Breast epithelium (tissue), 4 donors: Measurements from ENCODE around the gene TLK1. TPM values are rescaled to one million over a fixed set of nuclear protein-coding genes. Genes with fewer than 3 reads are reported as not detected.

ENCODE experiments used
- DNase-seq, 2 donors: peaks; one replicate each; pipeline ENCODE4 v3.0.0-alpha.2; 2019; ENCODE audit warnings: low spot score in 2 of 2
- H3K27ac ChIP-seq, 2 donors: fragments of 200-600 bp; sonication (generic) in 1 of 2; one replicate each; pipeline ENCODE4 v1.5.1; 2016 to 2019; ENCODE audit warnings: mild to moderate bottlenecking in 1 of 2
- H3K27me3 ChIP-seq, 2 donors: fragments of 200-600 bp; sonication (generic) in 1 of 2; one replicate each; pipeline versions ENCODE4 v1.5.1 to v1.6.0; 2017 to 2019; ENCODE audit warnings: control low read depth in 1 of 2, mild to moderate bottlenecking in 1 of 2
- H3K36me3 ChIP-seq: fragments of 200-600 bp; one replicate; pipeline ENCODE4 v1.5.1; 2019
- H3K4me1 ChIP-seq, 2 donors: fragments of 200-600 bp; sonication (generic); one replicate each; pipeline ENCODE4 v1.5.1; 2016 to 2019; ENCODE audit warnings: control low read depth in 1 of 2
- H3K4me3 ChIP-seq, 3 donors: fragments of 200-600 bp; sonication (generic); 1 replicate in 2 of 3; 2 replicates in 1 of 3; pipeline ENCODE4 v1.5.1; 2016 to 2019; ENCODE audit warnings: mild to moderate bottlenecking in 3 of 3, moderate library complexity in 2 of 3
- H3K9me3 ChIP-seq, 2 donors: fragments of 200-600 bp; sonication (generic) in 1 of 2; one replicate each; pipeline ENCODE4 v1.5.1; 2016 to 2019; ENCODE audit warnings: control low read depth in 1 of 2
- POLR2A ChIP-seq: fragments of 450-650 bp; IDR thresholded peaks from one replicate; pipeline ENCODE4 v1.6.1; 2016; ENCODE audit warnings: antibody characterized with exemption, mild to moderate bottlenecking, moderate library complexity
- POLR2AphosphoS5 ChIP-seq, 3 donors: sonication (generic); formaldehyde crosslinking; IDR thresholded peaks; one replicate each; pipeline ENCODE4 v1.6.1; 2017; ENCODE audit warnings: antibody characterized with exemption in 3 of 3
- intact Hi-C: fragments of 100-400 bp; cut with DNase I; formaldehyde crosslinking; loops from one replicate; pipeline ENCODE4 v1.15.1; 2023; ENCODE audit warnings: low total_unique reads
- total RNA-seq, 3 donors: library from RNA; depleted of rRNA; stranded (reverse); fragments of >200 nt; gene quantifications; one replicate each; pipeline ENCODE4 v1.1.0, GENCODE V29; 2016
- TF ChIP-seq, protein P1 (sequence below), 3 donors: fragments of 450-650 bp; IDR thresholded peaks; one replicate each; pipeline ENCODE4 v1.5.1; 2016 to 2017; ENCODE audit warnings: antibody characterized with exemption in 3 of 3, mild to moderate bottlenecking in 3 of 3, moderate library complexity in 3 of 3

The TLK1 gene
- total RNA-seq, 3 donors from 2014 or later = 34.1 to 45.7 (median 40.6) TPM

DNA sequence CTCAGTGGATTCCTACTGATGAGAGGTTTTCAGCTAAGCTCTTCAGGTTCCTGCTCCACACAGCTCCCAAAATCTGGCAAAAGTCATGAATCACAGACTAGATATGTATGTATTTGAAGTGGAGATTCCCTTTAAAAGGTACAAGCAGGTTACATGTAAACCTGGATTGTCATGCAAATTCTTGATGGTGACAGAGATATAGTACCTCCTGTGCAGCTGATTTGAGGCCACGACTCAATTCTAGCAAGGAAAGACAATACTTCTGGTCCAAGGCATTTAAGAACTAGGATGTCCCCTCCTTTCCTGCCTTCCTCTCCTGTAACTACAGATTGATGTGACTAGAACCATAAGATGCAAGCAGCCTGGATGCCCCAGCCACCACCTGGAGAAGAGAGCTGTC is 176.6 kb downstream of the TLK1 start:
- H3K4me1 ChIP-seq = no peaks in the 10 kb centered on the region
- no peaks in the 10 kb centered on the region for H3K9me3 ChIP-seq
- DNase-seq = no peak
- no peak overlapping the region for H3K4me3 ChIP-seq
- H3K27me3 ChIP-seq = no peaks in the 10 kb centered on the region
- TF ChIP-seq, protein P1, sequence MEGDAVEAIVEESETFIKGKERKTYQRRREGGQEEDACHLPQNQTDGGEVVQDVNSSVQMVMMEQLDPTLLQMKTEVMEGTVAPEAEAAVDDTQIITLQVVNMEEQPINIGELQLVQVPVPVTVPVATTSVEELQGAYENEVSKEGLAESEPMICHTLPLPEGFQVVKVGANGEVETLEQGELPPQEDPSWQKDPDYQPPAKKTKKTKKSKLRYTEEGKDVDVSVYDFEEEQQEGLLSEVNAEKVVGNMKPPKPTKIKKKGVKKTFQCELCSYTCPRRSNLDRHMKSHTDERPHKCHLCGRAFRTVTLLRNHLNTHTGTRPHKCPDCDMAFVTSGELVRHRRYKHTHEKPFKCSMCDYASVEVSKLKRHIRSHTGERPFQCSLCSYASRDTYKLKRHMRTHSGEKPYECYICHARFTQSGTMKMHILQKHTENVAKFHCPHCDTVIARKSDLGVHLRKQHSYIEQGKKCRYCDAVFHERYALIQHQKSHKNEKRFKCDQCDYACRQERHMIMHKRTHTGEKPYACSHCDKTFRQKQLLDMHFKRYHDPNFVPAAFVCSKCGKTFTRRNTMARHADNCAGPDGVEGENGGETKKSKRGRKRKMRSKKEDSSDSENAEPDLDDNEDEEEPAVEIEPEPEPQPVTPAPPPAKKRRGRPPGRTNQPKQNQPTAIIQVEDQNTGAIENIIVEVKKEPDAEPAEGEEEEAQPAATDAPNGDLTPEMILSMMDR (IDR thresholded peaks at IDR 0.05) = no peak
- TF ChIP-seq POLR2AphosphoS5 (IDR thresholded peaks at IDR 0.05) = no peak
- no peak for TF ChIP-seq POLR2A
- no peaks in the 10 kb centered on the region for H3K36me3 ChIP-seq
- no peak overlapping the region for H3K27ac ChIP-seq
- intact Hi-C loops = no loop called here

DNA sequence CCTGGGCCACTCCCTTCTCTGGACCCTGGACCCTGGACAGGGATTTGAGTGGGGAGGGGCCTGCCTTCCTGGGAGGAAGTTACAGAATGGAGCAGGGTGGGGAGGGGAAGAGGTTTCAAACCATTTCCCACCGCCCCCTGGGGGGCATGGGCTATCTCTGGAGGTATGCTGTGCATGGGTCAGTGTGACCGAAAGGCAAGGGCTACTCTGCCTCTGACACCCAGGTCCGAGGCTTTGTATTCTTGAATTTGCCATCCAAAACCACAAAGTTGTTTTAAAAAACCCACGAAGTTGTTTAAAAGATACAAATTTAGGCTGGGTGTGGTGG is 184.8 kb downstream of the TLK1 start:
- peaks cover 0 to 10% of the 10 kb centered on the region in 2 donors for H3K4me1 ChIP-seq
- no peak overlapping the region for H3K27ac ChIP-seq
- no peak for DNase-seq
- TF ChIP-seq, protein P1 (IDR thresholded peaks at IDR 0.05) = no peak
- TF ChIP-seq POLR2A (no peak), POLR2AphosphoS5 (IDR thresholded peaks at IDR 0.05) (no peak)
- no peaks in the 10 kb centered on the region for H3K27me3 ChIP-seq
- no peak overlapping the region for H3K4me3 ChIP-seq
- no peaks in the 10 kb centered on the region for H3K9me3 ChIP-seq
- no peaks in the 10 kb centered on the region for H3K36me3 ChIP-seq
- intact Hi-C loops = no loop called here

DNA sequence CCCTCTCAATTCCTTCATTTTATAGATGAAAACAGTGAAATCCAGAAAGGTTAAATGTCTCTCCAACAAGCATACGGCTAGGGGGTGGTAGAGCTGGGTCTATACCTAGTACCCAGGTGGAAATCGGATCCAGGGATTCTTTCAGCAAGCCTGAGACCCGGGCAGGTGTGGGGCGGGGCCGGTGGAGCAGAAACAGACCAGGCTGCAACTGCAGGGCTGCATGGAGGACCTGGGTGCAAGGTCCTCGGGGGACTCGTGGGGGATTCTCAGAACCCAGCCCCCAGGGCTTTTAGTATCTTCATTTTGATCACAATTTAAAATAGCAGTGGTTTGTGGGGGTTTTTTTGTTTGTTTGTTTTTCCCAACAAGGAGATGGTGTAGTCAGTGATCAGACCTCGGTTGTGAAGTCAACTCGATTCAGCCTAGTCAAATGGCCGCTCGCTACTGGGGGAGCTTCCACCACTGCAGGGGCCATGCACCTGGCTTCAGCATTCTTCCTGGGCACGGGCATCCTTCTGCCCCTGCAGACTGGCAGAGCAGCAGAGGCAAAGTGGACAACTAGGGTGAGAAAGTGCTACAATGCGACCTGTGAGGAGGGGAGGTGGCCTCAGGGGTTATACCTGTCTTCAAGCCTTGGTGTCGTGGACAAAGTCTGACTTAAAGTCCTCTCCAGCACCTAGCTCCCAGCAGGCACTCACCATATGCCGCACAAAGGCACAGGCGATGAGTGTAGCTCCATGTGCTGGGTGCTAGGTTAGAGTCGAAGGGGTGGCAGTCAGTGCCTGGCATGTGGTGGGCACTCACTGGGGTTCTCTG is 185.4 kb downstream of the TLK1 start:
- H3K27me3 ChIP-seq = no peaks in the 10 kb centered on the region
- no peak for TF ChIP-seq POLR2A
- TF ChIP-seq, protein P1 (IDR thresholded peaks at IDR 0.05) = no peak
- TF ChIP-seq POLR2AphosphoS5 (IDR thresholded peaks at IDR 0.05) = no peak
- no peak overlapping the region for H3K4me3 ChIP-seq
- H3K4me1 ChIP-seq = peaks cover 0 to 10% of the 10 kb centered on the region in 2 donors
- intact Hi-C loops = no loop called here
- DNase-seq = no peak
- no peaks in the 10 kb centered on the region for H3K9me3 ChIP-seq
- H3K27ac ChIP-seq = peak overlapping the region in 1 of 2 donors; percentile 91
- no peaks in the 10 kb centered on the region for H3K36me3 ChIP-seq

DNA sequence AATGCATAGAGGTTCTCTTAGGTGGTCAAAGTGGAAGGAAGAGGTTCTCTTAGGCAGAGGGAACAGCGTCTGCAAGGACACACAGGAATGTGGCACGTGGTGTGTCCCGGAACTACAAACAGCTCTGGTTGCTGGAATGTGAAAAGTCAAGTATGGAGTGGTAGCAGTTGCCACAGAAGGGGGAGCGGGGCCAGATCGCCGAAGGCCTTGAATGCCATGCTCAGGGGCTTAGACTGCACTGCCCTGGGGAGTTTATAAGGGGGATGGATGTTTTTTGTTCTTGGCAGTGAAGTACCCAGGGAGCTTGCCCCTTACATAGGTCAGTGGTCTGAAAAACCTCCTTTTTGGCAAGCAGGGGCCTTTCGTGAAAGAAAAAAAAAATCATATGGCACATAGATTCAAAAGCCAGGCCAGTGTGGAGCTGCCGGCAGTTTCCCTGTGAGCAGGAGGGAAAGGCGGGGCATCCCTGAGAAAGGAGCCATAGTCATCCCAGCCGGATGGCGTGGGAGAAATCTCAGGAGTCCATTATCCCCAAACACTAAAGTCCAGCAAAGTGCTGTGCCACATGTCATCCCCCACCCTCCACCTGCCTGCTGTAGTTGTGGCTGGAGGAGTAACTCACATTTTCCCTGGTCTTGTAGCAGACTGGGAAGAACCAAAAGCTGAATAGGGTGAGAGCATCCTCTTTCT is 186.2 kb downstream of the TLK1 start:
- TF ChIP-seq POLR2AphosphoS5 (IDR thresholded peaks at IDR 0.05) = peak in 1 of 3 donors; percentile 15
- TF ChIP-seq, protein P1 (IDR thresholded peaks at IDR 0.05) = no peak
- no peaks in the 10 kb centered on the region for H3K9me3 ChIP-seq
- peak overlapping the region; percentile 58 to 84 (median 77) for H3K4me3 ChIP-seq

More for the DNA sequence above, 186.2 kb downstream of the TLK1 start:
- intact Hi-C loops = no loop called here
- Histone ChIP-seq H3K27ac (peak overlapping the region; percentile 88 to 91), H3K4me1 (peaks cover 0 to 10% of the 10 kb centered on the region in 2 donors), H3K27me3 (no peaks in the 10 kb centered on the region), H3K36me3 (no peaks in the 10 kb centered on the region)
- DNase-seq = peak; percentile 60 to 72
